SK-N-SH treated with all-trans-retinoic acid at 6 μM for 48 hours (cell line): ENCODE measurements around the gene APOA5.

Experiments
- ARNTL ChIP-seq: fragments of 450-650 bp; formaldehyde crosslinking; IDR thresholded peaks from 2 replicates; pipeline ENCODE4 v1.5.0; 2020; ENCODE audit warnings: low read depth, mild to moderate bottlenecking, moderate library complexity, borderline replicate concordance
- SNAI2 ChIP-seq: fragments of 250-450 bp; sonication (Bioruptor Pico); IDR thresholded peaks from 2 replicates; pipeline ENCODE4 v1.5.0; 2020; ENCODE audit warnings: mild to moderate bottlenecking, moderate library complexity
- TCF4 ChIP-seq: fragments of 250-450 bp; sonication (Bioruptor Pico); IDR thresholded peaks from 2 replicates; pipeline ENCODE4 v1.8.0; 2021; ENCODE audit warnings: mild to moderate bottlenecking, moderate library complexity, borderline replicate concordance
- ZC3H10 ChIP-seq: fragments of 250-450 bp; sonication (Bioruptor Pico); IDR thresholded peaks from 2 replicates; pipeline ENCODE4 v1.5.1; 2021; ENCODE audit warnings: mild to moderate bottlenecking, moderate library complexity
- ZFP3 ChIP-seq: fragments of 250-450 bp; sonication (Bioruptor Pico); IDR thresholded peaks from 2 replicates; pipeline ENCODE4 v1.5.0; 2020; ENCODE audit warnings: mild to moderate bottlenecking, moderate library complexity
- ZNF70 ChIP-seq: fragments of 450-650 bp; formaldehyde crosslinking; IDR thresholded peaks from 2 replicates; pipeline ENCODE4 v1.5.0; 2020; ENCODE audit warnings: mild to moderate bottlenecking, moderate library complexity
- ZNF8 ChIP-seq: fragments of 450-650 bp; formaldehyde crosslinking; IDR thresholded peaks from 2 replicates; pipeline ENCODE4 v1.5.0; 2020; ENCODE audit warnings: mild to moderate bottlenecking, moderate library complexity
- TF ChIP-seq, protein P1 (sequence below): fragments of 250-450 bp; sonication (Bioruptor Pico); IDR thresholded peaks from 2 replicates; pipeline ENCODE4 v1.5.0; 2020; ENCODE audit warnings: mild to moderate bottlenecking, moderate library complexity
- TF ChIP-seq, protein P2 (sequence below): fragments of 250-450 bp; sonication (Bioruptor Pico); IDR thresholded peaks from 2 replicates; pipeline ENCODE4 v1.8.0; 2021; ENCODE audit warnings: low read depth, mild to moderate bottlenecking, moderate library complexity, borderline replicate concordance
- TF ChIP-seq, protein P3 (sequence below): fragments of 250-450 bp; sonication (Bioruptor Pico); IDR thresholded peaks from 2 replicates; pipeline ENCODE4 v1.8.0; 2020; ENCODE audit warnings: mild to moderate bottlenecking, moderate library complexity, borderline replicate concordance

DNA sequence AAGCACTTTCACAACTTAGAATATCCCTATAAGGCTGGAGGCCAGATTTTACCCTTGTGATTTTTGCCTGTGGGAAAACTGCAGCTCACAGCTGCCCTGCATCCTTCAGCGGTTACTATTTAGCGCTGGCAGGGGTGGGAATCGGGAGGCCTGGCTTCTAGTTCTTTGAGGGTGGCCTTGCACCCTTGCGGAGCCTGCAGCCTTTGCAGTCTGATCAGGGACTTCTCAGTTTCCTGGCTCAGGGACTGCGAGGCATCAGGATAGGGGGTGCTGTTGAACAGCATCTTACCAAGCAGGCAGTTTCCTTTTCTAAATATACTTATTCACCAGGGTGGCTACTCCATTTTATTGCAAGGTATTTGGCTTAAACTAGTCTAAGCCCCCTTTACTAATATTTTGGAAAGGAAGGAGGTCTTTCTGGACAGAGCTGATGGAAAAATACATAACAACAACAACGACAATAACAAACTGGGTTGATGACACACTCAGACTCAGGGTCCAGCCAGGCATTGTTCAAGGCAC lies 48.6 kb upstream of the APOA5 start:
- TF ChIP-seq, protein P1, sequence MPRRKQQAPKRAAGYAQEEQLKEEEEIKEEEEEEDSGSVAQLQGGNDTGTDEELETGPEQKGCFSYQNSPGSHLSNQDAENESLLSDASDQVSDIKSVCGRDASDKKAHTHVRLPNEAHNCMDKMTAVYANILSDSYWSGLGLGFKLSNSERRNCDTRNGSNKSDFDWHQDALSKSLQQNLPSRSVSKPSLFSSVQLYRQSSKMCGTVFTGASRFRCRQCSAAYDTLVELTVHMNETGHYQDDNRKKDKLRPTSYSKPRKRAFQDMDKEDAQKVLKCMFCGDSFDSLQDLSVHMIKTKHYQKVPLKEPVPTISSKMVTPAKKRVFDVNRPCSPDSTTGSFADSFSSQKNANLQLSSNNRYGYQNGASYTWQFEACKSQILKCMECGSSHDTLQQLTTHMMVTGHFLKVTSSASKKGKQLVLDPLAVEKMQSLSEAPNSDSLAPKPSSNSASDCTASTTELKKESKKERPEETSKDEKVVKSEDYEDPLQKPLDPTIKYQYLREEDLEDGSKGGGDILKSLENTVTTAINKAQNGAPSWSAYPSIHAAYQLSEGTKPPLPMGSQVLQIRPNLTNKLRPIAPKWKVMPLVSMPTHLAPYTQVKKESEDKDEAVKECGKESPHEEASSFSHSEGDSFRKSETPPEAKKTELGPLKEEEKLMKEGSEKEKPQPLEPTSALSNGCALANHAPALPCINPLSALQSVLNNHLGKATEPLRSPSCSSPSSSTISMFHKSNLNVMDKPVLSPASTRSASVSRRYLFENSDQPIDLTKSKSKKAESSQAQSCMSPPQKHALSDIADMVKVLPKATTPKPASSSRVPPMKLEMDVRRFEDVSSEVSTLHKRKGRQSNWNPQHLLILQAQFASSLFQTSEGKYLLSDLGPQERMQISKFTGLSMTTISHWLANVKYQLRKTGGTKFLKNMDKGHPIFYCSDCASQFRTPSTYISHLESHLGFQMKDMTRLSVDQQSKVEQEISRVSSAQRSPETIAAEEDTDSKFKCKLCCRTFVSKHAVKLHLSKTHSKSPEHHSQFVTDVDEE (CRISPR knock-in tag), result no peak
- TF ChIP-seq ZNF8, result no peak
- TF ChIP-seq, protein P2, sequence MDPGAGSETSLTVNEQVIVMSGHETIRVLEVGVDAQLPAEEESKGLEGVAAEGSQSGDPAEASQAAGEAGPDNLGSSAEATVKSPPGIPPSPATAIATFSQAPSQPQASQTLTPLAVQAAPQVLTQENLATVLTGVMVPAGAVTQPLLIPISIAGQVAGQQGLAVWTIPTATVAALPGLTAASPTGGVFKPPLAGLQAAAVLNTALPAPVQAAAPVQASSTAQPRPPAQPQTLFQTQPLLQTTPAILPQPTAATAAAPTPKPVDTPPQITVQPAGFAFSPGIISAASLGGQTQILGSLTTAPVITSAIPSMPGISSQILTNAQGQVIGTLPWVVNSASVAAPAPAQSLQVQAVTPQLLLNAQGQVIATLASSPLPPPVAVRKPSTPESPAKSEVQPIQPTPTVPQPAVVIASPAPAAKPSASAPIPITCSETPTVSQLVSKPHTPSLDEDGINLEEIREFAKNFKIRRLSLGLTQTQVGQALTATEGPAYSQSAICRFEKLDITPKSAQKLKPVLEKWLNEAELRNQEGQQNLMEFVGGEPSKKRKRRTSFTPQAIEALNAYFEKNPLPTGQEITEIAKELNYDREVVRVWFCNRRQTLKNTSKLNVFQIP (CRISPR knock-in tag), result no peak
- TF ChIP-seq ZFP3 (CRISPR knock-in tag), result no peak
- TF ChIP-seq ZNF70 (CRISPR knock-in tag), result no peak
- no peak for TF ChIP-seq ZC3H10 (CRISPR knock-in tag)
- no peak for TF ChIP-seq ARNTL
- no peak for TF ChIP-seq SNAI2 (CRISPR knock-in tag)
- no peak for TF ChIP-seq TCF4 (CRISPR knock-in tag)
- TF ChIP-seq, protein P3, sequence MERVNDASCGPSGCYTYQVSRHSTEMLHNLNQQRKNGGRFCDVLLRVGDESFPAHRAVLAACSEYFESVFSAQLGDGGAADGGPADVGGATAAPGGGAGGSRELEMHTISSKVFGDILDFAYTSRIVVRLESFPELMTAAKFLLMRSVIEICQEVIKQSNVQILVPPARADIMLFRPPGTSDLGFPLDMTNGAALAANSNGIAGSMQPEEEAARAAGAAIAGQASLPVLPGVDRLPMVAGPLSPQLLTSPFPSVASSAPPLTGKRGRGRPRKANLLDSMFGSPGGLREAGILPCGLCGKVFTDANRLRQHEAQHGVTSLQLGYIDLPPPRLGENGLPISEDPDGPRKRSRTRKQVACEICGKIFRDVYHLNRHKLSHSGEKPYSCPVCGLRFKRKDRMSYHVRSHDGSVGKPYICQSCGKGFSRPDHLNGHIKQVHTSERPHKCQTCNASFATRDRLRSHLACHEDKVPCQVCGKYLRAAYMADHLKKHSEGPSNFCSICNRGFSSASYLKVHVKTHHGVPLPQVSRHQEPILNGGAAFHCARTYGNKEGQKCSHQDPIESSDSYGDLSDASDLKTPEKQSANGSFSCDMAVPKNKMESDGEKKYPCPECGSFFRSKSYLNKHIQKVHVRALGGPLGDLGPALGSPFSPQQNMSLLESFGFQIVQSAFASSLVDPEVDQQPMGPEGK, result no peak
